ENCODE results near the gene UBE2Q1.

The UBE2Q1 gene

DNA sequence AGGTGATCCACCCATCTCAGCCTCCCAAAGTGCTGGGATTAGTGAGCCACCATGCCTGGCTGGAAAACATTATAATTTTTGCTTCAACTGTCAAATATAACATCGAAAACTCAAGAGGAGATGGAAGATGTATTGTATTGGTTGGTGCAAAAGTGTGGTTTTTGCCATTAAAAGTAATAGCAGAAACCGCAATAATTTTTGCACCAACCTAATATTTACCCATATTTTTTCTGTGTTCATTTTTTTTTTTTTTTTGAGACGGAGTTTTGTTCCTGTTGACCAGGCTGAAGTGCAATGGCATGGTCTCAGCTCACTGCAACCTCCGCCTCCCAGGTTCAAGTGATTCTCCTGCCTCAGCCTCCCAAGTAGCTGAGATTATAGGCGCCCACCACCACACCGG, 29.2 kb downstream of the UBE2Q1 start:
- Histone ChIP-seq H3K4me1 (ENCODE audit: insufficient read depth, poor library complexity, severe bottlenecking) (no peaks in the 10 kb centered on the region), H3K36me3 (ENCODE audit: low read depth) (no peaks in the 10 kb centered on the region), H3K27me3 (ENCODE audit: insufficient read depth, poor library complexity, severe bottlenecking) (no peaks in the 10 kb centered on the region), H3K9me3 (ENCODE audit: severe bottlenecking) (no peaks in the 10 kb centered on the region), H3K4me3 (ENCODE audit: severe bottlenecking) (no peak overlapping the region), H3K27ac (ENCODE audit: poor library complexity, severe bottlenecking) (no peak overlapping the region)
- no peak for ATAC-seq (ENCODE audit: low read depth)
- no peak for DNase-seq (ENCODE audit: low spot score)
- TF ChIP-seq, protein P1, sequence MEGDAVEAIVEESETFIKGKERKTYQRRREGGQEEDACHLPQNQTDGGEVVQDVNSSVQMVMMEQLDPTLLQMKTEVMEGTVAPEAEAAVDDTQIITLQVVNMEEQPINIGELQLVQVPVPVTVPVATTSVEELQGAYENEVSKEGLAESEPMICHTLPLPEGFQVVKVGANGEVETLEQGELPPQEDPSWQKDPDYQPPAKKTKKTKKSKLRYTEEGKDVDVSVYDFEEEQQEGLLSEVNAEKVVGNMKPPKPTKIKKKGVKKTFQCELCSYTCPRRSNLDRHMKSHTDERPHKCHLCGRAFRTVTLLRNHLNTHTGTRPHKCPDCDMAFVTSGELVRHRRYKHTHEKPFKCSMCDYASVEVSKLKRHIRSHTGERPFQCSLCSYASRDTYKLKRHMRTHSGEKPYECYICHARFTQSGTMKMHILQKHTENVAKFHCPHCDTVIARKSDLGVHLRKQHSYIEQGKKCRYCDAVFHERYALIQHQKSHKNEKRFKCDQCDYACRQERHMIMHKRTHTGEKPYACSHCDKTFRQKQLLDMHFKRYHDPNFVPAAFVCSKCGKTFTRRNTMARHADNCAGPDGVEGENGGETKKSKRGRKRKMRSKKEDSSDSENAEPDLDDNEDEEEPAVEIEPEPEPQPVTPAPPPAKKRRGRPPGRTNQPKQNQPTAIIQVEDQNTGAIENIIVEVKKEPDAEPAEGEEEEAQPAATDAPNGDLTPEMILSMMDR (IDR thresholded peaks at IDR 0.05; ENCODE audit: poor library complexity, severe bottlenecking) = no peak

DNA sequence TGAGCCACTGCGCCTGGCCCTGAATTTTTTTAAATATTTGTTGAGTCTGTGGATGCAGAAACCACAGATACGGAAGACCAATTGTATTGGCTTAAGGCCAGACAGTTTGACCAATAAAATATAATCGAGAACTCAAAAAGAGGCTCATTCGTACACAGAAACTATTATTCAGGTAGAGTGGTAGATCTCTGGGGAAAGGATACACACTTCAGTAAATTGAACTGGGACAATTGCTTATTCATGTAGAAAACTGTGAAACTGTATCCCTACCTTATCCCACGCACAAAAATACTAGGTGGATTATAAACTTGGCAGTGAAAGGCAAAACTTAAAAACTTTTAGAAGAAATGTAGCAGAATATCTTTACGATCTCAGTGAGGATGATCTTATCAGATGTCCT, 31.3 kb downstream of the UBE2Q1 start:
- Histone ChIP-seq H3K27ac (ENCODE audit: poor library complexity, severe bottlenecking) (no peak overlapping the region), H3K4me1 (ENCODE audit: insufficient read depth, poor library complexity, severe bottlenecking) (no peaks in the 10 kb centered on the region), H3K9me3 (ENCODE audit: severe bottlenecking) (no peaks in the 10 kb centered on the region), H3K36me3 (ENCODE audit: low read depth) (no peaks in the 10 kb centered on the region), H3K27me3 (ENCODE audit: insufficient read depth, poor library complexity, severe bottlenecking) (no peaks in the 10 kb centered on the region), H3K4me3 (ENCODE audit: severe bottlenecking) (no peak overlapping the region)
- TF ChIP-seq, protein P1 (IDR thresholded peaks at IDR 0.05; ENCODE audit: poor library complexity, severe bottlenecking) = no peak
- DNase-seq (ENCODE audit: low spot score) (no peak), ATAC-seq (ENCODE audit: low read depth) (no peak)

DNA sequence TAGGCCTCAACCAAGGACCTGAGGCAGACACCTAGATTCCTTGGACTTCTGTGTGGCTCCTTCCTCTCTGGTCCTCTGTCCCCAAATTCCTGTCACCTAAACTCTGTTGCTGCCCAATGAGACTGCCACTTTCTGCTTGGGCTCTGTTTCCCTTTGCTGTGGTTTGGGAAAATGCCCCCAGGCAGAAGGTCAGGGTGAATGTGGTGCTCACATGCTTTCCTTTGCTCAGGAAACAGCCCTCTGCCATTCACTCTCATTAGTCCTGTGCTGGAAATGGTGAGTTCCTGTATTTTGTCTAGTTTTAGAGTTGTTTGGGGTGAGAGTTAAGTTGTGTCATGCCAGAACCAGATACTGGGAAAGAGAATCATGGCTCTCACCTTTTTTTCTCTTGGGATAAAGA, 33.6 kb downstream of the UBE2Q1 start:
- Histone ChIP-seq H3K36me3 (ENCODE audit: low read depth) (no peaks in the 10 kb centered on the region), H3K27me3 (ENCODE audit: insufficient read depth, poor library complexity, severe bottlenecking) (no peaks in the 10 kb centered on the region), H3K4me3 (ENCODE audit: severe bottlenecking) (no peak overlapping the region), H3K9me3 (ENCODE audit: severe bottlenecking) (no peaks in the 10 kb centered on the region), H3K4me1 (ENCODE audit: insufficient read depth, poor library complexity, severe bottlenecking) (no peaks in the 10 kb centered on the region), H3K27ac (ENCODE audit: poor library complexity, severe bottlenecking) (no peak overlapping the region)
- TF ChIP-seq, protein P1 (IDR thresholded peaks at IDR 0.05; ENCODE audit: poor library complexity, severe bottlenecking) = no peak
- no peak for ATAC-seq (ENCODE audit: low read depth)
- DNase-seq (ENCODE audit: low spot score) = no peak

DNA sequence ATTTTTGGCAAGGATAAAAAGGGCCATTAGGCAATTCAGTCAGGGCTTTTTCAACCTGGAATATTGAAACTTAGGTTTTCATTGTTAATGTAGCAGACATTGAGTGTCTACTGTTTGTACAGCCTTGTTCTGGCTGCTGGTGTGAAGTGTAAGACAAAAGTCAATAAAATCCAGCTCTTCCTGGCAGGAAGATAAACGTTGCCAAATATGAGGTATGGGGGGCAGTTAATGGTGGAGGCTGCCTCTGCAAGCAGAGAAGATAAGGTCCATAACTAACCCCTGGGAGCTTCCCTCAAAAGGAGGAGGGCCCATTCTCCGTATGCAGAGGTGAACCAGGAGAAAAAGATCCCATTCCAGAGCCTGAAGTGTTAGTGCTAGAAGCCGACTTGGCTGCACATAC, 36.8 kb downstream of the UBE2Q1 start:
- no peaks in the 10 kb centered on the region for H3K36me3 ChIP-seq (ENCODE audit: low read depth)
- DNase-seq (ENCODE audit: low spot score) (no peak), ATAC-seq (ENCODE audit: low read depth) (no peak)
- no peaks in the 10 kb centered on the region for H3K4me1 ChIP-seq (ENCODE audit: insufficient read depth, poor library complexity, severe bottlenecking)
- H3K27ac ChIP-seq (ENCODE audit: poor library complexity, severe bottlenecking) = no peak overlapping the region
- TF ChIP-seq, protein P1 (IDR thresholded peaks at IDR 0.05; ENCODE audit: poor library complexity, severe bottlenecking) = no peak
- H3K4me3 ChIP-seq (ENCODE audit: severe bottlenecking) = no peak overlapping the region
- H3K27me3 ChIP-seq (ENCODE audit: insufficient read depth, poor library complexity, severe bottlenecking) = no peaks in the 10 kb centered on the region
- H3K9me3 ChIP-seq (ENCODE audit: severe bottlenecking) = no peaks in the 10 kb centered on the region

DNA sequence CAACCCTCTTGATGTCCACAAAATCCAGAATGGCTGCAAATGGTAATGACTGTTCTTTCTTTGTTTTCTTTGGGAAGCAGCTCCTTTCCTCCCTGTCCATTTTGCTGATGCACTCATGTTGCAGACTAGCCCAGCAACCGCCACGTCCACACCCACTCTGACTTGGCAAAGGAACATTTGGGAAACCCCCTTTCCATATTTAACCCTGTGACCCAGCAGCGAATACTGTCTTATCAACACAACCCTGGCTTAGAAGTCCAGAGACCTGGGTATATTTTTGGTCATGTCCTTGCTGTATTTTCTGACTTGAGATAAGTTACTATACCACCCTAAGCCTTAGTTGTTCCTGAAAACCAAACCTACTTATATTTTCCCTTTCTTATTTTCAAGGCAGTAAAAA, 38.1 kb downstream of the UBE2Q1 start:
- TF ChIP-seq, protein P1 (IDR thresholded peaks at IDR 0.05; ENCODE audit: poor library complexity, severe bottlenecking) = no peak
- no peaks in the 10 kb centered on the region for H3K27me3 ChIP-seq (ENCODE audit: insufficient read depth, poor library complexity, severe bottlenecking)
- ATAC-seq (ENCODE audit: low read depth) (no peak), DNase-seq (ENCODE audit: low spot score) (no peak)
- no peak overlapping the region for H3K4me3 ChIP-seq (ENCODE audit: severe bottlenecking)
- H3K4me1 ChIP-seq (ENCODE audit: insufficient read depth, poor library complexity, severe bottlenecking) = no peaks in the 10 kb centered on the region
- no peaks in the 10 kb centered on the region for H3K36me3 ChIP-seq (ENCODE audit: low read depth)
- no peaks in the 10 kb centered on the region for H3K9me3 ChIP-seq (ENCODE audit: severe bottlenecking)
- H3K27ac ChIP-seq (ENCODE audit: poor library complexity, severe bottlenecking) = no peak overlapping the region

Measured in RWPE2 (cell line).